PC-3 (cell line): ENCODE data around the gene RASSF4. TPM values are rescaled to one million over a fixed set of nuclear protein-coding genes. Genes with fewer than 3 reads are reported as not detected.

ENCODE experiments used
- ATAC-seq: fragments of 200-7000 bp; cut with Tn5 transposase; 2 replicates; pipeline ENCODE4 v1.9.1; 2020; ENCODE audit warnings: mild to moderate bottlenecking, moderate library complexity
- BruUV-seq: library from RNA; stranded (reverse); fragments of 400-500 nt; replicated peaks from 2 replicates; lab custom pipeline; 2021; lab: Mats Ljungman, UMichigan
- CTCF ChIA-PET: fragments of 300-600 bp; sonication (Branson Sonifier 250); formaldehyde crosslinking; loops from one replicate; lab custom pipeline; 2022; ENCODE audit warnings: antibody characterized with exemption; lab: Charles Lee
- POLR2A ChIA-PET: fragments of 300-600 bp; sonication (Branson Sonifier 250); formaldehyde crosslinking; loops from one replicate; lab custom pipeline; 2022; ENCODE audit warnings: antibody characterized with exemption; ENCODE audit not compliant: unreplicated experiment; lab: Charles Lee
- DNase-seq: peaks from one replicate; pipeline ENCODE4 v3.0.0-alpha.2; 2015
- H2AFZ ChIP-seq: fragments of 300-600 bp; sonication (generic); 2 replicates; pipeline ENCODE4 v1.6.0; 2016; ENCODE audit warnings: antibody characterized with exemption, low read length
- H3F3A ChIP-seq: fragments of 300-600 bp; sonication (generic); one replicate; pipeline ENCODE4 v1.6.0; 2017; ENCODE audit warnings: antibody characterized with exemption, low read length, control low read depth, mild to moderate bottlenecking; ENCODE audit not compliant: unreplicated experiment
- H3K27ac ChIP-seq: fragments of 300-600 bp; sonication (generic); 2 replicates; pipeline ENCODE4 v1.5.1; 2016; ENCODE audit warnings: mild to moderate bottlenecking, low read length
- H3K27me3 ChIP-seq: fragments of 300-600 bp; sonication (generic); 2 replicates; pipeline ENCODE4 v1.6.1; 2016; ENCODE audit warnings: low read length, mixed read lengths
- H3K36me3 ChIP-seq: fragments of 300-600 bp; sonication (generic); 2 replicates; pipeline ENCODE4 v1.6.1; 2016; ENCODE audit warnings: low read depth, mixed run types, low read length, mixed read lengths
- H3K4me1 ChIP-seq: fragments of 300-600 bp; sonication (generic); 2 replicates; pipeline ENCODE4 v1.5.1; 2016; ENCODE audit warnings: low read length; ENCODE audit not compliant: insufficient read depth
- H3K4me2 ChIP-seq: fragments of 300-600 bp; sonication (generic); 2 replicates; pipeline ENCODE4 v1.6.0; 2016; ENCODE audit warnings: low read length
- H3K4me3 ChIP-seq: fragments of 300-600 bp; sonication (generic); 2 replicates; pipeline ENCODE4 v1.5.1; 2016; ENCODE audit warnings: mild to moderate bottlenecking, low read length, mixed read lengths
- H3K79me2 ChIP-seq: fragments of 300-600 bp; sonication (generic); 2 replicates; pipeline ENCODE4 v1.6.1; 2017; ENCODE audit warnings: low read length, mixed read lengths
- H3K9ac ChIP-seq: fragments of 300-600 bp; sonication (generic); 2 replicates; pipeline ENCODE4 v1.6.0; 2016; ENCODE audit warnings: mild to moderate bottlenecking, low read length
- H3K9me2 ChIP-seq: fragments of 300-600 bp; sonication (generic); replicated peaks from 2 replicates; pipeline ENCODE4 v1.6.1; 2016; ENCODE audit warnings: mixed run types, low read length, mixed read lengths
- H3K9me3 ChIP-seq: fragments of 300-600 bp; sonication (generic); 2 replicates; pipeline ENCODE4 v1.6.1; 2016; ENCODE audit warnings: low read length, mixed read lengths
- H4K20me1 ChIP-seq: fragments of 300-600 bp; sonication (generic); 2 replicates; pipeline ENCODE4 v1.6.1; 2016; ENCODE audit warnings: low read length, mixed read lengths
- CTCF ChIP-seq: fragments of 300-600 bp; sonication (generic); conservative IDR thresholded peaks from 2 replicates; pipeline ENCODE4 v1.5.1; 2017; ENCODE audit warnings: antibody characterized with exemption, low read depth, mild to moderate bottlenecking, low read length
- EZH2 ChIP-seq: fragments of 300-600 bp; sonication (generic); IDR thresholded peaks from one replicate; pipeline ENCODE4 v1.6.1; 2017; ENCODE audit warnings: antibody characterized with exemption, mild to moderate bottlenecking, low read length; ENCODE audit not compliant: unreplicated experiment
- EZH2phosphoT487 ChIP-seq: fragments of 300-600 bp; sonication (generic); IDR thresholded peaks from 2 replicates; pipeline ENCODE4 v1.6.1; 2018; ENCODE audit warnings: mild to moderate bottlenecking, antibody characterized with exemption, low read length, borderline replicate concordance
- intact Hi-C: fragments of 100-400 bp; cut with micrococcal nuclease; formaldehyde crosslinking; loops from 2 replicates; pipeline ENCODE4 v1.9.0; 2023
- total RNA-seq: library from RNA; depleted of rRNA; stranded (reverse); fragments of >200 nt; gene quantifications from 2 replicates; pipeline ENCODE4 v1.2.3, GENCODE V29; 2014

Gene RASSF4
- total RNA-seq, 1 experiment from 2014 or later: 8.7 TPM

DNA sequence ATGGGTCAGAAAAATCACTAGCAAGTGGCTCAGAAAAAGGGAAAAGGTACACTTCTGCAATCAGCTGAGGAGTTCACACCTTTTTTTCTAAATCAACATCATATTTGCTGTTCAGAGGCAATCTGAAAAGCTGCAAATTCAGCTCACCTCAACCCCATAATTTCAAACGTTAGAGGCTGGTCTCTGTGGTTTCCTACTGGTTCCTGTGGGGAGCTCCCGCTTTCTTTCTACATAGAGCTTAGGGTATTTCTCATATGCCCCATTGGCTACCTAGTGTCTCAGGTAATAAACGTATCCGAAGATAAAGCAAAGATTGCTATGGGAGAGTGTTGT is 35.9 kb downstream of the RASSF4 start:
- Histone ChIP-seq H3F3A (no peaks in the 10 kb centered on the region), H2AFZ (no peak overlapping the region), H3K79me2 (no peaks in the 10 kb centered on the region), H3K27ac (no peak overlapping the region), H3K4me3 (no peak overlapping the region), H3K9ac (no peak overlapping the region), H3K4me2 (no peak overlapping the region), H4K20me1 (no peaks in the 10 kb centered on the region), H3K9me2 (no peaks in the 10 kb centered on the region), H3K9me3 (no peaks in the 10 kb centered on the region), H3K4me1 (peaks cover 4% of the 10 kb centered on the region), H3K27me3 (no peaks in the 10 kb centered on the region), H3K36me3 (no peaks in the 10 kb centered on the region)
- DNase-seq (no peak), ATAC-seq (no peak)
- intact Hi-C loops: no loop called here
- BruUV-seq: no TSS peak
- TF ChIP-seq EZH2phosphoT487 (no peak), EZH2 (no peak), CTCF (no peak)
- ChIA-PET CTCF (no interaction called here), POLR2A (no interaction called here)

DNA sequence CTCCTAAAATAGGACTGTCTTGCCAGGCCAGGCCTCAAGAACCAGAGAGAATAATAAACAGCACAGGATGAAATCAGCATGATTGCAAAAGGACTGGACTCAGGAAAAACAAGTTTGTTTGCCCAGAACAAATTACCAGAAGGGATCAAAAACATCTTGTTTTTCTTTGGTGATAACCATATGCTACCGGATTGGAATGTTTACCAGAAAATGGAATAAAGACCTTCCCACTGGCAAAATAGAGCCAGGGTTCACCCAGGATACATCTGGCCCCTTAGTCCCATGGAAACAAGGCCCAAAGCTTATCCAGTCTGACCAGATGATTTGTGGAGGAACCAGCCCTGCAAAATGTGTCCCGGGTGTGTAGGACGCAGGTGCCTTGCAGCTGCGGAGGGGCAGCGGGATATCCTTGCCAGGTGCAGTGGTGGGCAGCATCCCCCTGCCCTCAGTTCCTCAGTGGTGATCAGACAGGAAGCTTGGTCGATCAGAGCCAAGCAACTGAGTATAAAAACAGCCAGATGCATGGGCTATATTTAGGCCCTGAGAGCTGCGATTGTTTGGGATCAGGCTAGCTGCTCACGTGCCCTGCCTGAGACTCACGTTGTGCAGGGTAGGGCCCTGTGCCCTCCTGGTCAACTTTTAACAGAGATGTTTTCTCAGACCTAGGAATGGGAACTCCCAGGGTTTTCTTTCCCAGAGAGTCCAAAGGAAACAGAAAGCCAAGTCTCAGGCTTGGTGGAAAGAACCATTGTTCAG is 36.5 kb downstream of the RASSF4 start:
- CTCF ChIA-PET: no interaction called here
- H3F3A ChIP-seq: no peaks in the 10 kb centered on the region
- no peak overlapping the region for H3K9ac ChIP-seq
- H4K20me1 ChIP-seq: no peaks in the 10 kb centered on the region
- H3K27me3 ChIP-seq: no peaks in the 10 kb centered on the region
- no peak overlapping the region for H3K4me2 ChIP-seq
- TF ChIP-seq CTCF (no peak), EZH2 (no peak), EZH2phosphoT487 (no peak)
- no peaks in the 10 kb centered on the region for H3K36me3 ChIP-seq
- no peaks in the 10 kb centered on the region for H3K9me2 ChIP-seq
- peaks cover 7% of the 10 kb centered on the region for H3K4me1 ChIP-seq
- no peak overlapping the region for H3K27ac ChIP-seq
- intact Hi-C loops: no loop called here
- no peak overlapping the region for H2AFZ ChIP-seq
- POLR2A ChIA-PET: no interaction called here
- no TSS peak for BruUV-seq
- ATAC-seq (no peak), DNase-seq (no peak)
- H3K4me3 ChIP-seq: no peak overlapping the region
- H3K79me2 ChIP-seq: no peaks in the 10 kb centered on the region
- no peaks in the 10 kb centered on the region for H3K9me3 ChIP-seq

DNA sequence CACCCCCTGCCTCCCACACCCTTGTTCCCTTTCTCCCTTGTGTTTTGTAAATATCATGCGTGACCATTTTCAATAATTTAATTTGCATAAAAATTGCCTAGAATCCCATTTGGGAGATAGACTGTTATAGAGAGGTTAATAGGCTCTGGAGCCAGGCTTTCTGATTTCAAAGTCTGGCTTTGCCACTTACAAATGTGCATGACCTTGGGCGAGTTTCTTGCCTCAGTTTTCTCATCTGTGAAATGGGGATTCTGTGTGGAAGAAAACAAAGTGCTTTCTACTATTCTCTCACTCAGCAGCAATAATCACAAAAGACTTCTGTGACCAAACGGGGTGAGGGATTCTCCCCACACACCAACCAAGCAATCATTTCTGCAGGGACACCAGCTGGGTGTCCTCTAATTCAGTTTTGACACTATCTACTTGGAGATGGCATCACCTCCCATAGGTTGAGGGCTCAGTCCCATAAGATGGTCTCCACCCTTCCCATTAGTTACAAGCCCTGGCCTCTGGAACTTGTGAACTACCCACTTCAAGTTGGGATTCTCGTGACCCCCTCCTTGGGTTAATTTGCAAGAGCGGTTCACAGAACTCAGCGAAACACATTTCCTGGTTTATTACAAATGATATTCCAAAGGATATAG is 37.6 kb downstream of the RASSF4 start:
- BruUV-seq: no TSS peak
- no peaks in the 10 kb centered on the region for H3K36me3 ChIP-seq
- H3K4me1 ChIP-seq: peaks cover 12% of the 10 kb centered on the region
- CTCF ChIA-PET: no interaction called here
- peaks cover 7% of the 10 kb centered on the region for H3K79me2 ChIP-seq
- no peak overlapping the region for H3K4me2 ChIP-seq
- POLR2A ChIA-PET: no interaction called here
- intact Hi-C loops: no loop called here
- H2AFZ ChIP-seq: no peak overlapping the region
- no peaks in the 10 kb centered on the region for H4K20me1 ChIP-seq
- no peak for ATAC-seq
- H3K9ac ChIP-seq: no peak overlapping the region
- TF ChIP-seq EZH2phosphoT487 (no peak), CTCF (no peak), EZH2 (no peak)
- no peak overlapping the region for H3K27ac ChIP-seq
- H3K9me3 ChIP-seq: no peaks in the 10 kb centered on the region
- no peak overlapping the region for H3K4me3 ChIP-seq
- H3K27me3 ChIP-seq: no peaks in the 10 kb centered on the region
- no peaks in the 10 kb centered on the region for H3K9me2 ChIP-seq
- H3F3A ChIP-seq: no peaks in the 10 kb centered on the region
- no peak for DNase-seq
